Endothelial cell of umbilical vein (primary cell): ENCODE measurements around the gene AQR. TPM values are rescaled to one million over a fixed set of nuclear protein-coding genes. Genes with fewer than 3 reads are reported as not detected.
"Not testable (repeated sequence)": the region's sequence is repeated elsewhere in the genome, so short reads cannot be mapped to it uniquely, and the experiment has no call there.

Experiments
- BruUV-seq: library from RNA; stranded (reverse); fragments of 400-500 nt; replicated peaks from 2 replicates; lab custom pipeline; 2021; lab: Mats Ljungman, UMichigan
- CTCF ChIA-PET: fragments of 300-600, 350-600 bp; sonication (Branson Sonifier 250); formaldehyde crosslinking; loops from one replicate; lab custom pipeline; 2021; ENCODE audit warnings: antibody characterized with exemption, inconsistent platforms; lab: Charles Lee
- POLR2A ChIA-PET: fragments of 300-600, 350-600 bp; sonication (Branson Sonifier 250); formaldehyde crosslinking; loops from one replicate; lab custom pipeline; 2021; ENCODE audit warnings: antibody characterized with exemption, inconsistent platforms; lab: Charles Lee
- DNase-seq: peaks from one replicate; pipeline ENCODE4 v3.0.0-alpha.2; 2011; ENCODE audit warnings: low read depth, low spot score
- FAIRE-seq: peaks from 2 replicates; lab custom pipeline; 2011; peaks lifted over from hg19 to GRCh38; lab: Jason Lieb, UNC
- H2AFZ ChIP-seq: 2 replicates; pipeline ENCODE4 v1.6.0; 2012; ENCODE audit warnings: low read depth, low read length, control low read depth, inconsistent platforms
- H3K27ac ChIP-seq: 2 replicates; pipeline ENCODE4 v1.5.1; 2011; ENCODE audit warnings: low read depth, mild to moderate bottlenecking, control low read depth, low read length, moderate library complexity; ENCODE audit not compliant: insufficient read depth
- H3K27me3 ChIP-seq, 2 experiments: 2 replicates each; pipeline versions ENCODE4 v1.6.0 to v1.6.1; 2011; ENCODE audit warnings: low read length in 2 of 2, mixed read lengths in 1 of 2; ENCODE audit not compliant: control insufficient read depth in 2 of 2, insufficient read depth in 2 of 2
- H3K36me3 ChIP-seq, 2 experiments: 2 replicates in 1 of 2; 3 replicates in 1 of 2; pipeline ENCODE4 v1.5.1; 2011; ENCODE audit warnings: low read length in 2 of 2, mild to moderate bottlenecking in 1 of 2, moderate library complexity in 1 of 2; ENCODE audit not compliant: control insufficient read depth in 2 of 2, insufficient read depth in 2 of 2; ENCODE audit errors: extremely low read depth in 1 of 2
- H3K4me1 ChIP-seq: 3 replicates; pipeline ENCODE4 v1.5.1; 2011; ENCODE audit warnings: mild to moderate bottlenecking, low read length; ENCODE audit not compliant: control insufficient read depth, insufficient read depth; ENCODE audit errors: extremely low read depth
- H3K4me2 ChIP-seq: 2 replicates; pipeline ENCODE4 v1.6.1; 2011; ENCODE audit warnings: low read length, control low read depth, mixed read lengths; ENCODE audit not compliant: insufficient read depth
- H3K4me3 ChIP-seq, 3 experiments: fragments of 200-600 bp in 1 of 3; sonication (generic), shearing (Covaris generic) in 1 of 3; replicated peaks in 1 of 3; 2 replicates each; pipeline ENCODE4 v1.5.1; 2011 to 2016; ENCODE audit warnings: control low read depth in 3 of 3, low read length in 3 of 3, mild to moderate bottlenecking in 2 of 3, inconsistent platforms in 1 of 3, low read depth in 1 of 3, moderate library complexity in 1 of 3; ENCODE audit not compliant: insufficient read depth in 1 of 3
- H3K79me2 ChIP-seq: 2 replicates; pipeline ENCODE4 v1.6.0; 2012; ENCODE audit warnings: low read length, inconsistent platforms; ENCODE audit not compliant: control insufficient read depth, insufficient read depth
- H3K9ac ChIP-seq: replicated peaks from 2 replicates; pipeline ENCODE3; 2011; ENCODE audit warnings: low read length, control low read depth; ENCODE audit not compliant: insufficient read depth; ENCODE audit errors: extremely low read depth
- H3K9me1 ChIP-seq: replicated peaks from 3 replicates; pipeline ENCODE4 v1.6.0; 2011; ENCODE audit warnings: mild to moderate bottlenecking, low read length; ENCODE audit not compliant: control insufficient read depth, insufficient read depth; ENCODE audit errors: extremely low read depth
- H3K9me3 ChIP-seq: replicated peaks from 2 replicates; pipeline ENCODE4 v1.5.1; 2012; ENCODE audit warnings: low read length, inconsistent platforms; ENCODE audit not compliant: control insufficient read depth, insufficient read depth
- H4K20me1 ChIP-seq: replicated peaks from 2 replicates; pipeline ENCODE3; 2011; ENCODE audit warnings: mild to moderate bottlenecking, low read length; ENCODE audit not compliant: control insufficient read depth, insufficient read depth; ENCODE audit errors: extremely low read depth
- CTCF ChIP-seq, 2 donors: IDR thresholded peaks; 1 replicate in 1 of 2; 2 replicates in 1 of 2; pipeline ENCODE4 v1.5.1; 2011; ENCODE audit warnings: low read length in 2 of 2, mild to moderate bottlenecking in 2 of 2, moderate library complexity in 2 of 2, control low read depth in 1 of 2, inconsistent platforms in 1 of 2, low read depth in 1 of 2; ENCODE audit not compliant: insufficient read depth in 1 of 2; ENCODE audit errors: extremely low read depth in 1 of 2
- EZH2 ChIP-seq: IDR thresholded peaks from 2 replicates; pipeline ENCODE4 v1.6.1; 2012; ENCODE audit warnings: borderline replicate concordance, low read depth, mild to moderate bottlenecking, moderate library complexity, low read length, inconsistent platforms; ENCODE audit not compliant: severe bottlenecking
- JUN ChIP-seq: IDR thresholded peaks from 2 replicates; pipeline ENCODE4 v1.6.1; 2011; ENCODE audit warnings: borderline replicate concordance, low read depth; ENCODE audit not compliant: insufficient read length, insufficient read depth
- MAX ChIP-seq: IDR thresholded peaks from 2 replicates; pipeline ENCODE4 v1.6.1; 2011; ENCODE audit not compliant: insufficient read depth, insufficient read length
- MYC ChIP-seq: IDR thresholded peaks from one replicate; pipeline ENCODE4 v1.6.1; 2011; ENCODE audit warnings: mild to moderate bottlenecking, low read depth, low read length
- POLR2A ChIP-seq: IDR thresholded peaks from 2 replicates; pipeline ENCODE4 v1.6.1; 2012; ENCODE audit warnings: low read depth, mild to moderate bottlenecking, control low read depth, low read length
- dilution Hi-C: fragments of 300-500 bp; cut with MboI; formaldehyde crosslinking; loops from one replicate; pipeline ENCODE4 v1.15.0; 2019; ENCODE audit warnings: low sequenced_read_pairs; ENCODE audit not compliant: extremely low pct_ligation_motif_present
- intact Hi-C: fragments of 100-400 bp; cut with micrococcal nuclease; formaldehyde crosslinking; loops from one replicate; pipeline ENCODE4 v1.10.0; 2022
- polyA plus RNA-seq, 4 experiments: library from polyadenylated mRNA; depleted of rRNA in 3 of 4; stranded (reverse) in 3 of 4; unstranded in 1 of 4; fragments of >200 nt; gene quantifications; 2 replicates each; pipeline versions ENCODE4 v1.2.1 to v1.2.3, GENCODE V29; 2011 to 2012; ENCODE audit warnings: missing spikeins in 1 of 4
- total RNA-seq: library from RNA; stranded (reverse); gene quantifications from 2 replicates; pipeline ENCODE4 v1.2.3, GENCODE V29; 2021

The AQR gene
- total and polyA plus RNA-seq, 2 donors (not counting 3 experiments of a cell fraction or from before 2014, with no cell fraction given), result 18.7 to 37.5 TPM

- dilution Hi-C loops, result no loop called here
These were observed 4.0 kb upstream of the AQR start for GRCh38 chr15:34973512-34973911.

GRCh38 chr15:34970098-34970643 lies 629 bp upstream of the AQR start:
- not testable (repeated sequence) for H3K27ac ChIP-seq

More at GRCh38 chr15:34973512-34973911, 4.0 kb upstream of the AQR start:
- FAIRE-seq, result peak; percentile 53
- no peak overlapping the region for H3K4me3 ChIP-seq
- POLR2A ChIA-PET, result no interaction called here
- TF ChIP-seq JUN (peak; percentile 11), MAX (no peak), CTCF (IDR thresholded peaks at IDR 0.05; ENCODE audit: extremely low read depth in 1 of 2, insufficient read depth in 1 of 2, low read depth in 1 of 2, low read length in 2 of 2) (no peak), MYC (no peak), POLR2A (no peak), EZH2 (no peak)
- no peak overlapping the region for H3K27ac ChIP-seq
- no peak for DNase-seq
- H4K20me1 ChIP-seq, result no peaks in the 10 kb centered on the region
- H2AFZ ChIP-seq, result no peak overlapping the region
- H3K79me2 ChIP-seq, result peaks cover 10% of the 10 kb centered on the region
- no peaks in the 10 kb centered on the region for H3K9me1 ChIP-seq
- no peak overlapping the region for H3K4me2 ChIP-seq
- H3K36me3 ChIP-seq, result no peaks in the 10 kb centered on the region
- H3K27me3 ChIP-seq, result no peaks in the 10 kb centered on the region
- CTCF ChIA-PET, result interaction anchor here (6.6 kb wide), 1 partner anchor 14 kb away, joined by 82 read pairs; the partner anchor contains the start of gene ZNF770
- no peak overlapping the region for H3K9ac ChIP-seq
- H3K9me3 ChIP-seq, result no peaks in the 10 kb centered on the region
- no TSS peak for BruUV-seq
- intact Hi-C loops, result no loop called here
- peaks cover 8% of the 10 kb centered on the region for H3K4me1 ChIP-seq

More at GRCh38 chr15:34970098-34970643, 629 bp upstream of the AQR start:
- peaks cover 11% of the 10 kb centered on the region for H3K4me1 ChIP-seq
- H3K4me2 ChIP-seq, result peak overlapping the region; percentile 43
- H3K36me3 ChIP-seq, DNase-seq, intact Hi-C loops, dilution Hi-C loops, H4K20me1 ChIP-seq, BruUV-seq, H3K9me3 ChIP-seq, H3K9me1 ChIP-seq, FAIRE-seq, H3K27me3 ChIP-seq: not testable (repeated sequence)
- CTCF ChIA-PET, result interaction anchor here (0.8 to 6.6 kb wide), 19 partner anchors 8 to 360 kb away, joined by 3 to 82 read pairs (median 5); partner anchors contain the start of gene ZNF770
- POLR2A ChIA-PET, result interaction anchor here (0.6 to 1.6 kb wide), 6 partner anchors 11 to 349 kb away, joined by 3 to 30 read pairs (median 4); partner anchors contain the start of gene ZNF770
- peaks cover 39% of the 10 kb centered on the region for H3K79me2 ChIP-seq
- H2AFZ ChIP-seq, result peak overlapping the region; percentile 52
- H3K9ac ChIP-seq, result peak overlapping the region; percentile 84
- H3K4me3 ChIP-seq, result peak overlapping the region; percentile 13 to 98 (median 56)
